ENCODE results near the gene SVIP.

Gene SVIP

GRCh38 chr11:22798901-22799300, 30.7 kb downstream of the SVIP start:
- TF ChIP-seq CTCF (IDR thresholded peaks at IDR 0.05; ENCODE audit: low read length, missing control alignments) = no peak
- H3K4me3 ChIP-seq (replicated peaks; ENCODE audit: low read depth, low read length) = no peak overlapping the region
- no peak for DNase-seq (ENCODE audit: low read depth)

GRCh38 chr11:22797047-22797446, 32.6 kb downstream of the SVIP start:
- H3K4me3 ChIP-seq (replicated peaks; ENCODE audit: low read depth, low read length) = no peak overlapping the region
- TF ChIP-seq CTCF (IDR thresholded peaks at IDR 0.05; ENCODE audit: low read length, missing control alignments) = no peak
- no peak for DNase-seq (ENCODE audit: low read depth)

GRCh38 chr11:22795914-22796313, 33.7 kb downstream of the SVIP start:
- TF ChIP-seq CTCF (IDR thresholded peaks at IDR 0.05; ENCODE audit: low read length, missing control alignments) = no peak
- peak; percentile 10 for DNase-seq (ENCODE audit: low read depth)
- no peak overlapping the region for H3K4me3 ChIP-seq (replicated peaks; ENCODE audit: low read depth, low read length)

- DNase-seq (ENCODE audit: low read depth) = peak; percentile 92
- TF ChIP-seq CTCF (IDR thresholded peaks at IDR 0.05; ENCODE audit: low read length, missing control alignments) = no peak
- H3K4me3 ChIP-seq (replicated peaks; ENCODE audit: low read depth, low read length) = no peak overlapping the region
Observed at GRCh38 chr11:22792497-22792896, 37.1 kb downstream of the SVIP start.

GRCh38 chr11:22787551-22788162, 41.9 kb downstream of the SVIP start:
- H3K4me3 ChIP-seq (replicated peaks; ENCODE audit: low read depth, low read length) = no peak overlapping the region
- peak; percentile 71 for TF ChIP-seq CTCF (IDR thresholded peaks at IDR 0.05; ENCODE audit: low read length, missing control alignments)
- peak; percentile 78 for DNase-seq (ENCODE audit: low read depth)

GRCh38 chr11:22787055-22787454, 42.5 kb downstream of the SVIP start:
- no peak for TF ChIP-seq CTCF (IDR thresholded peaks at IDR 0.05; ENCODE audit: low read length, missing control alignments)
- H3K4me3 ChIP-seq (replicated peaks; ENCODE audit: low read depth, low read length) = no peak overlapping the region
- peak; percentile 22 for DNase-seq (ENCODE audit: low read depth)

- H3K4me3 ChIP-seq (replicated peaks; ENCODE audit: low read depth, low read length) = no peak overlapping the region
- no peak for TF ChIP-seq CTCF (IDR thresholded peaks at IDR 0.05; ENCODE audit: low read length, missing control alignments)
- no peak for DNase-seq (ENCODE audit: low read depth)
Observed at GRCh38 chr11:22786475-22786874, 43.1 kb downstream of the SVIP start.
